ENCODE results near the gene NOXA1. TPM values are rescaled to one million over a fixed set of nuclear protein-coding genes. Genes with fewer than 3 reads are reported as not detected.

The NOXA1 gene
- total and polyA plus RNA-seq, 9 of the 15 experiments (the other 6 are each of a cell fraction or from before 2014, with no cell fraction given), result 0.07 to 1.2 (median 0.20) TPM; not detected in 4

- TF ChIP-seq IRF9 (tag; IDR thresholded peaks at IDR 0.05) (no peak), ELF4 (CRISPR knock-in tag; IDR thresholded peaks at IDR 0.05) (no peak), BHLHE40 (IDR thresholded peaks at IDR 0.05; ENCODE audit: low read length) (peak; percentile 52), EP300 (IDR thresholded peaks at IDR 0.05; ENCODE audit: low read length) (no peak), ZNF764 (CRISPR knock-in tag; IDR thresholded peaks at IDR 0.05; ENCODE audit: low read depth) (no peak), STAG1 (CRISPR knock-in tag; IDR thresholded peaks at IDR 0.05; ENCODE audit: borderline replicate concordance) (no peak), RB1 (IDR thresholded peaks at IDR 0.05; ENCODE audit: low read depth) (no peak), KAT7 (CRISPR knock-in tag; IDR thresholded peaks at IDR 0.05; ENCODE audit: borderline replicate concordance) (0 out of 2 replicates have a peak, but pooled peaks have one; percentile 57), IFI16 (CRISPR knock-in tag; IDR thresholded peaks at IDR 0.05) (no peak), ARHGAP35 (IDR thresholded peaks at IDR 0.05; ENCODE audit: partially characterized antibody) (no peak), NRF1 (conservative IDR thresholded peaks at IDR 0.05 in 1 of 2, IDR thresholded peaks at IDR 0.05 in 1 of 2) (peak in 1 of 2 experiments; percentile 44; a peak in 1 of 4 replicates), SUPT5H (IDR thresholded peaks at IDR 0.05) (peak; percentile 45), TCF7 (IDR thresholded peaks at IDR 0.05; ENCODE audit: borderline replicate concordance) (no peak), SAP30 (IDR thresholded peaks at IDR 0.05; ENCODE audit: borderline replicate concordance, insufficient read depth, low read depth, low read length, poor library complexity, severe bottlenecking) (no peak), NR2C1 (IDR thresholded peaks at IDR 0.05) (no peak), NR2C1 (tag; IDR thresholded peaks at IDR 0.05) (no peak), TOE1 (IDR thresholded peaks at IDR 0.05; ENCODE audit: borderline replicate concordance) (no peak), TOE1 (CRISPR knock-in tag; IDR thresholded peaks at IDR 0.05; ENCODE audit: borderline replicate concordance, low read depth) (no peak), ZBTB1 (CRISPR knock-in tag; IDR thresholded peaks at IDR 0.05; ENCODE audit: borderline replicate concordance, low read depth) (no peak), SMAD1 (IDR thresholded peaks at IDR 0.05; ENCODE audit: low read depth, low read length, partially characterized antibody) (no peak), SP1 (CRISPR knock-in tag; IDR thresholded peaks at IDR 0.05) (no peak), MLX (CRISPR knock-in tag; conservative IDR thresholded peaks at IDR 0.05) (no peak), ZNF263 (CRISPR knock-in tag; IDR thresholded peaks at IDR 0.05; ENCODE audit: borderline replicate concordance) (no peak), SRSF3 (IDR thresholded peaks at IDR 0.05; ENCODE audit: insufficient read depth, low read length) (no peak), PHF8 (IDR thresholded peaks at IDR 0.05; ENCODE audit: borderline replicate concordance, low read length) (no peak)
- TF ChIP-seq, protein P1, sequence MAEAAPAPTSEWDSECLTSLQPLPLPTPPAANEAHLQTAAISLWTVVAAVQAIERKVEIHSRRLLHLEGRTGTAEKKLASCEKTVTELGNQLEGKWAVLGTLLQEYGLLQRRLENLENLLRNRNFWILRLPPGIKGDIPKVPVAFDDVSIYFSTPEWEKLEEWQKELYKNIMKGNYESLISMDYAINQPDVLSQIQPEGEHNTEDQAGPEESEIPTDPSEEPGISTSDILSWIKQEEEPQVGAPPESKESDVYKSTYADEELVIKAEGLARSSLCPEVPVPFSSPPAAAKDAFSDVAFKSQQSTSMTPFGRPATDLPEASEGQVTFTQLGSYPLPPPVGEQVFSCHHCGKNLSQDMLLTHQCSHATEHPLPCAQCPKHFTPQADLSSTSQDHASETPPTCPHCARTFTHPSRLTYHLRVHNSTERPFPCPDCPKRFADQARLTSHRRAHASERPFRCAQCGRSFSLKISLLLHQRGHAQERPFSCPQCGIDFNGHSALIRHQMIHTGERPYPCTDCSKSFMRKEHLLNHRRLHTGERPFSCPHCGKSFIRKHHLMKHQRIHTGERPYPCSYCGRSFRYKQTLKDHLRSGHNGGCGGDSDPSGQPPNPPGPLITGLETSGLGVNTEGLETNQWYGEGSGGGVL (CRISPR knock-in tag; IDR thresholded peaks at IDR 0.05), result no peak
Observed at GRCh38 chr9:137454597-137455358, 31.6 kb downstream of the NOXA1 start (continued).
